Muscle of back (tissue), 11 donors: ENCODE results near the gene PIKFYVE. TPM values are rescaled to one million over a fixed set of nuclear protein-coding genes. Genes with fewer than 3 reads are reported as not detected.
"Not testable (repeated sequence)": the region's sequence is repeated elsewhere in the genome, so short reads cannot be mapped to it uniquely, and the experiment has no call there.

Experiments used
- DNase-seq, 3 donors: peaks; one replicate each; pipeline versions ENCODE4 v3.0.0 to v3.0.0-alpha.2; 2013
- polyA plus RNA-seq, 10 donors: library from polyadenylated mRNA; unstranded; fragments of 120-200 nt; gene quantifications; one replicate each; pipeline ENCODE4 v1.2.1, GENCODE V29; 2013; ENCODE audit not compliant: insufficient read length in 10 of 10

The PIKFYVE gene
- polyA plus RNA-seq, 10 donors = 12.2 to 23.1 (median 17.4) TPM

- DNase-seq = peak; percentile 95 to 96 (median 96)
These were observed 11.0 kb upstream of the PIKFYVE start, which contains the start of gene IDH1 for GRCh38 chr2:208254871-208255556. Gene IDH1, minus strand, starts transcription at chr2:208255071. Its CDS starts 3,520 bp downstream, at chr2:208251551.

GRCh38 chr2:208255557-208256106 lies 10.4 kb upstream of the PIKFYVE start:
- no peak for DNase-seq

GRCh38 chr2:208256192-208256782 lies 9.8 kb upstream of the PIKFYVE start:
- no peak for DNase-seq

GRCh38 chr2:208256849-208257813 lies 8.9 kb upstream of the PIKFYVE start:
- DNase-seq = not testable (repeated sequence)

- DNase-seq = peak in 1 of 3 donors; percentile 33
These were observed 669 bp upstream of the PIKFYVE start for GRCh38 chr2:208265371-208265800.

GRCh38 chr2:208266553-208266893 lies 468 bp downstream of the PIKFYVE start:
- no peak for DNase-seq

- DNase-seq = no peak
These were observed 881 bp downstream of the PIKFYVE start for GRCh38 chr2:208266936-208267335.

- not testable (repeated sequence) for DNase-seq
These were observed 1.5 kb downstream of the PIKFYVE start for GRCh38 chr2:208267526-208267925.

- DNase-seq = no peak
These were observed 2.3 kb downstream of the PIKFYVE start for GRCh38 chr2:208268156-208268952.

- no peak for DNase-seq
These were observed 3.0 kb downstream of the PIKFYVE start for GRCh38 chr2:208269091-208269490.

GRCh38 chr2:208274748-208275147 lies 8.7 kb downstream of the PIKFYVE start:
- DNase-seq = no peak

GRCh38 chr2:208278549-208278948 lies 12.5 kb downstream of the PIKFYVE start:
- no peak for DNase-seq

- no peak for DNase-seq
These were observed 13.2 kb downstream of the PIKFYVE start for GRCh38 chr2:208279236-208279635.

GRCh38 chr2:208280234-208280633 lies 14.2 kb downstream of the PIKFYVE start:
- DNase-seq = no peak

GRCh38 chr2:208280933-208281332 lies 14.9 kb downstream of the PIKFYVE start:
- peak in 1 of 3 donors; percentile 10 for DNase-seq

- no peak for DNase-seq
These were observed 19.8 kb downstream of the PIKFYVE start for GRCh38 chr2:208285853-208286252.

- no peak for DNase-seq
These were observed 28.5 kb downstream of the PIKFYVE start for GRCh38 chr2:208294482-208295024.

GRCh38 chr2:208295834-208296233 lies 29.8 kb downstream of the PIKFYVE start:
- no peak for DNase-seq

GRCh38 chr2:208296610-208297009 lies 30.6 kb downstream of the PIKFYVE start:
- no peak for DNase-seq

- DNase-seq = no peak
These were observed 31.9 kb downstream of the PIKFYVE start for GRCh38 chr2:208297961-208298360.
